SU-DHL-6 (cell line): ENCODE results near the gene MARK3.

Source experiments
- CTCF ChIP-seq: fragments of 200-600 bp; sonication (generic); IDR thresholded peaks from one replicate; pipeline ENCODE4 v1.5.1; 2017; ENCODE audit warnings: antibody characterized with exemption, mild to moderate bottlenecking, low read length, moderate library complexity; ENCODE audit not compliant: insufficient read depth, poor library complexity, severe bottlenecking
- EZH2phosphoT487 ChIP-seq: fragments of 200-600 bp; sonication (generic), shearing (Covaris generic); conservative IDR thresholded peaks from 2 replicates; pipeline ENCODE4 v1.6.1; 2018; ENCODE audit warnings: mild to moderate bottlenecking, antibody characterized with exemption, low read length, moderate library complexity, mixed read lengths

- TF ChIP-seq CTCF, result no peak
- no peak for TF ChIP-seq EZH2phosphoT487
Observed at GRCh38 chr14:103472939-103473338, 87.7 kb downstream of the MARK3 start.
